Stimulated activated naive B cell treated with anti-CD40 and anti-IgM and Interleukin-4, amounts not matched to agents 10 μg/mL and 1 μg/mL and 100 μg/mL, for 72 hours (primary cell): ENCODE measurements around the gene KCNK4.
A peak's percentile ranks its signal among the peaks of the same experiment; 100 is the strongest.

ENCODE experiments used
- ATAC-seq, 2 donors: fragments of 150-1000 bp; cut with Tn5 transposase; replicated peaks; 2 replicates each; pipeline ENCODE4 v1.10.0; 2021; ENCODE audit warnings: moderate library complexity in 1 of 2
- DNase-seq: peaks from one replicate; pipeline ENCODE4 v3.0.0; 2021
- H3K27ac Mint-ChIP-seq: one replicate; pipeline ENCODE4 v1.8.0; 2022; ENCODE audit warnings: mild to moderate bottlenecking, mixed read lengths
- H3K27me3 Mint-ChIP-seq, 2 donors: one replicate each; pipeline ENCODE4 v1.8.0; 2022; ENCODE audit warnings: mixed read lengths in 2 of 2
- H3K36me3 Mint-ChIP-seq, 2 donors: one replicate each; pipeline ENCODE4 v1.8.0; 2022; ENCODE audit warnings: mixed read lengths in 2 of 2, mild to moderate bottlenecking in 1 of 2
- H3K4me1 Mint-ChIP-seq, 2 donors: one replicate each; pipeline ENCODE4 v1.8.0; 2022; ENCODE audit warnings: mixed read lengths in 2 of 2, mild to moderate bottlenecking in 1 of 2
- H3K4me3 Mint-ChIP-seq, 2 donors: one replicate each; pipeline ENCODE4 v1.8.0; 2022; ENCODE audit warnings: mild to moderate bottlenecking in 2 of 2, mixed read lengths in 2 of 2, moderate library complexity in 1 of 2
- H3K9me3 Mint-ChIP-seq, 2 donors: one replicate each; pipeline ENCODE4 v1.8.0; 2022; ENCODE audit warnings: mixed read lengths in 2 of 2, mild to moderate bottlenecking in 1 of 2

Gene KCNK4

GRCh38 chr11:64249563-64250414, 41.3 kb upstream of the KCNK4 start:
- Mint-ChIP-seq H3K36me3 (peaks cover 0 to 9% of the 10 kb centered on the region in 2 donors), H3K4me1 (peaks cover 23 to 62% of the 10 kb centered on the region in 2 donors), H3K27me3 (no peaks in the 10 kb centered on the region), H3K4me3 (peak overlapping the region in 1 of 2 donors; percentile 86), H3K27ac (peak overlapping the region; percentile 37), H3K9me3 (no peaks in the 10 kb centered on the region)
- ATAC-seq: no peak
- no peak for DNase-seq

GRCh38 chr11:64250415-64251015, 40.6 kb upstream of the KCNK4 start:
- peaks cover 23 to 55% of the 10 kb centered on the region in 2 donors for H3K4me1 Mint-ChIP-seq
- no peak overlapping the region for H3K27ac Mint-ChIP-seq
- DNase-seq (no peak), ATAC-seq (no peak)
- H3K9me3 Mint-ChIP-seq: no peaks in the 10 kb centered on the region
- peaks cover 0 to 12% of the 10 kb centered on the region in 2 donors for H3K36me3 Mint-ChIP-seq
- H3K4me3 Mint-ChIP-seq: peak overlapping the region; percentile 82 to 86
- H3K27me3 Mint-ChIP-seq: no peaks in the 10 kb centered on the region

DNA sequence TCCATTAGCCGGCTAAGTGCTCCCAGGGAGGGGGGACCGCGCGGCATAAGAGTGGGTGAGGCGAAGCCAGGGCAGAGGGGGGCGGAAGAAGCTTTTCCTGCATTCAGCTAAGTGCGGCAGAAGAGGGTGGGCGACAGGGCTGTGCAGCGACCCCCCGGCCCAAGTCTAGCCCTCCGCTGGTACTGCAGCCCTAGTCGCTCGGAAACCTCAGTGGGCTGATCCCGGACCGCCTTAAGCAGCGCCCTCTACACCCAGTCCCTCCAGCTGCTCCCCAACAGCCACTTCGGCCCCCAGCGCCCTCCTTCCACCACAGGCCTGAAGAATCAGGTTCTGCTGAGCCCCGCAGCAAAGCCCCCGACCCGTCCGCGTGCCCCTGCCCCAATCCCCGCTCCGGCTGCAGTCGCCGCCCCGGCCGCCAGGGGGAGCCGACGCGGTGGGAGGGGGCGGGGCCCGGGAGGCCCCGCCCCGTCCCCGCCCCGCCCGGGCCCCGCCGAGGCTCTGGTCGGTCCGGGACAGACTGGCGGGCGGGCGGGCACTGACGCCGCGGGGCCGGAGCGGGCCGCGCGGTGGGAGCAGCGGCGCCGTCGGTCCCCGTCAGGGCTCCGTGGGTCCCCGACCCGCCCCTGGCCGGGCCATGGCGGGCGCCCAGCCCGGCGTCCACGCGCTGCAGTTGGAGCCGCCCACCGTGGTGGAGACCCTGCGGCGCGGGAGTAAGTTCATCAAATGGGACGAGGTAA, 39.9 kb upstream of the KCNK4 start, which contains the start of gene PLCB3:
PLCB3 (plus strand) TSS at position 515 of the 737 bp plus-strand sequence; CDS start at position 635, 120 bp downstream.
- H3K4me1 Mint-ChIP-seq: peaks cover 23 to 55% of the 10 kb centered on the region in 2 donors
- H3K27me3 Mint-ChIP-seq: no peaks in the 10 kb centered on the region
- DNase-seq: no peak
- no peaks in the 10 kb centered on the region for H3K9me3 Mint-ChIP-seq
- H3K36me3 Mint-ChIP-seq: peaks cover 1 to 7% of the 10 kb centered on the region in 2 donors
- H3K4me3 Mint-ChIP-seq: peak within 1 kb of the TSS; percentile 93 to 96
- peak; percentile 65 for ATAC-seq
- peak within 1 kb of the TSS; percentile 89 for H3K27ac Mint-ChIP-seq

DNA sequence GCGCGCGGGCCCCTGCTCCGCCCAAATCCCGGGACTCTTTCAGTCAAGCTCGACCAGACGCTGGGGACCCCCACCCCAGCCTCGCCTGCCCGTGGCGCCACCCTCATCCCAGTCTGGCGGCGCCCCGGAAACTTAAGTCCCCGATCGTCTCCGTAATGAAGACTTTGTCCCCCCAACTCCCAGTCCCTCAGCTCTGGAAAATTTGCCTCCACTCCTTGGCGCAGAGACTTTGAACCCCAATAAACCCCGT, 39.4 kb upstream of the KCNK4 start:
- Mint-ChIP-seq H3K36me3 (peaks cover 4 to 9% of the 10 kb centered on the region in 2 donors), H3K27ac (peak overlapping the region; percentile 89), H3K27me3 (no peaks in the 10 kb centered on the region), H3K4me3 (peak overlapping the region; percentile 93 to 96), H3K4me1 (peaks cover 23 to 55% of the 10 kb centered on the region in 2 donors), H3K9me3 (no peaks in the 10 kb centered on the region)
- no peak for DNase-seq
- ATAC-seq: no peak

DNA sequence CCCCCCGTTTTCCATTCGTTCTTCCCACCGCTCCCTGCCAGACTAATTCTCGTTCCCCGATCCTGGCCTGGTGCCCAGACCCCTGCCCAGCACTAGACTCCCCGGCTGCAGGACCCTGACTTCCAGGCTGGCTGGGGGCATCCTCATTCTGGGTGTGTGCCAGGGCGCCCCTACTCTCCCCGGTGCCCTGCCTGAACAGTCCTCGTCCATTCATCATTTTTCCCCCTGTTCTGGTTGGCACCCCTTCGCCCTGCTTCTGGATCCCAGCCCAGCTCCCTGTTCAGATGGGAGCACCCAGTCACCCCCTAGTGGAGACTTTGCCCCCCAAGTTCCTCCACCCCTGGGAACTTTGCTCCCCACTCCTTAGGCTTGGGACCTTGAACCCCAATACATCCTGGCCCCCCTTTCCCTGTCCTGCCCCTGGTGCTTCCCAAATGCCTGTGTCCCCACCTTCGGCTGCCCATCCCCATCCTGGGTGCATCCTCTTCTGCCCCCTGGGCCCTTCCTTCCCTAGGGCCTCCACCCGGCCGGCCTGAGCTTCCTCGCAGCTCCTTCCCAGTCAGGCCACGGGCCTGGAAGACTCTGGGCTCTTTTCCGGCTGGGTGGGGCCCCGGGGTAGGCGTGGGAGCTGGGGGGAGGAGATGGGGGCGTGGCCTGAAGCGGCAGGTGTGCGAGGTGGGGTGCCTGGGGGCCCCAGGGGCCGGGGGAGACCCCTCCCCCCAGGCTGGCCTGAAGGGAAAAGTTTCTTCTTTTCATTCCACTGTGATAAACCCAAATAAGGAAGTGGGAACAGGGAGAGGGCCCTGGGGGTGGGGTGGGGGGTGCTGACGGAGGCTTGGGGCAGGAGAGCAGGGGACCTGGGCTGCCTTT, 38.9 kb upstream of the KCNK4 start:
- no peaks in the 10 kb centered on the region for H3K9me3 Mint-ChIP-seq
- peak overlapping the region; percentile 89 for H3K27ac Mint-ChIP-seq
- ATAC-seq: no peak
- H3K4me3 Mint-ChIP-seq: peak overlapping the region; percentile 93 to 96
- peaks cover 20 to 49% of the 10 kb centered on the region in 2 donors for H3K4me1 Mint-ChIP-seq
- DNase-seq: no peak
- no peaks in the 10 kb centered on the region for H3K27me3 Mint-ChIP-seq
- H3K36me3 Mint-ChIP-seq: peaks cover 5 to 10% of the 10 kb centered on the region in 2 donors

DNA sequence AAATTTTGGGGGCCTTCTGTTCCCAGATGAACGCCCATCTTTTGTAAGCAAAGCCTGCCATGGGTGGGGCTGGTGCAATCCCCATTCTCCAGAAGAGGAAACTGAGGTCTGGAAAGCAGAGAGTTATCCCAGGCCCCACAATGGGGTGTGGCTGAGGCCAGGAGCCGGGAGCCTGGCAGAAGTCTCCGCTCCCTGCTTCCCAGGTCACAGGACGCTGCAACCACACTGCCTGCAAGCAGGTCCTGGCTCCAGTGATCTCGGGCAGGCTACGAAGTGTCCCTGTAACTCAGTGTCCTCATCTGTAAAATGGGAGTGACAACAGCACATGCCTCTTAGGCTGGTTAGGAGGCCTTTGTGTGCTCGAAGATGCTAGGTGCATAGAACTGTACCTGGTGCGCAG, 38.1 kb upstream of the KCNK4 start:
- Mint-ChIP-seq H3K27me3 (no peaks in the 10 kb centered on the region), H3K36me3 (peaks cover 11 to 17% of the 10 kb centered on the region in 2 donors), H3K27ac (peak overlapping the region; percentile 14)

GRCh38 chr11:64253481-64253880, 37.6 kb upstream of the KCNK4 start:
- Mint-ChIP-seq H3K4me3 (no peak overlapping the region), H3K36me3 (peaks cover 15 to 19% of the 10 kb centered on the region in 2 donors), H3K4me1 (peaks cover 16 to 41% of the 10 kb centered on the region in 2 donors), H3K27ac (peak overlapping the region; percentile 14), H3K27me3 (no peaks in the 10 kb centered on the region), H3K9me3 (no peaks in the 10 kb centered on the region)
- ATAC-seq: no peak
- no peak for DNase-seq

More for the DNA sequence above, 38.1 kb upstream of the KCNK4 start:
- Mint-ChIP-seq H3K4me1 (peaks cover 16 to 41% of the 10 kb centered on the region in 2 donors), H3K4me3 (no peak overlapping the region), H3K9me3 (no peaks in the 10 kb centered on the region)
- DNase-seq: no peak
- ATAC-seq: no peak

- H3K27me3 Mint-ChIP-seq: no peaks in the 10 kb centered on the region
- H3K4me1 Mint-ChIP-seq: peaks cover 18 to 38% of the 10 kb centered on the region in 2 donors
- DNase-seq: no peak
- H3K36me3 Mint-ChIP-seq: peaks cover 19 to 25% of the 10 kb centered on the region in 2 donors
- no peak overlapping the region for H3K4me3 Mint-ChIP-seq
- ATAC-seq: no peak
- no peaks in the 10 kb centered on the region for H3K9me3 Mint-ChIP-seq
- H3K27ac Mint-ChIP-seq: no peak overlapping the region
Measured at GRCh38 chr11:64254326-64254725, 36.8 kb upstream of the KCNK4 start.

- no peak overlapping the region for H3K4me3 Mint-ChIP-seq
- H3K4me1 Mint-ChIP-seq: peaks cover 28 to 45% of the 10 kb centered on the region in 2 donors
- DNase-seq (no peak), ATAC-seq (no peak)
- no peaks in the 10 kb centered on the region for H3K9me3 Mint-ChIP-seq
- H3K27me3 Mint-ChIP-seq: no peaks in the 10 kb centered on the region
- H3K36me3 Mint-ChIP-seq: peaks cover 29 to 36% of the 10 kb centered on the region in 2 donors
- H3K27ac Mint-ChIP-seq: no peak overlapping the region
Measured at GRCh38 chr11:64255135-64256128, 35.7 kb upstream of the KCNK4 start.

DNA sequence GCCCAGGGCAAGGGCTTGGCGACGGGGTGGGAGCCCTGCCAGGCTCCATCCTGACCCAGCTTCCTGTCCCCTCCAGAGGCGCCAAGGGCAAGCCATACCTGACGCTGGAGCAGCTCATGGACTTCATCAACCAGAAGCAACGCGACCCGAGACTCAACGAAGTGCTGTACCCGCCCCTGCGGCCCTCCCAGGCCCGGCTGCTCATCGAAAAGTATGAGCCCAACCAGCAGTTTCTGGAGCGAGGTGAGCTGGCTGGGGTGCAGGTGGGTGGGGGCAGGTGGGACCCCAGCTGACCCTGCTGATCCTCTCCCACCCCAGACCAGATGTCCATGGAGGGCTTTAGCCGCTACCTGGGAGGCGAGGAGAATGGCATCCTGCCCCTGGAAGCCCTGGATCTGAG, 34.8 kb upstream of the KCNK4 start:
- H3K27ac Mint-ChIP-seq: no peak overlapping the region
- ATAC-seq: no peak
- H3K9me3 Mint-ChIP-seq: no peaks in the 10 kb centered on the region

GRCh38 chr11:64258356-64258755, 32.7 kb upstream of the KCNK4 start:
- Mint-ChIP-seq H3K27me3 (no peaks in the 10 kb centered on the region), H3K4me1 (peaks cover 18 to 24% of the 10 kb centered on the region in 2 donors), H3K27ac (no peak overlapping the region), H3K4me3 (no peak overlapping the region), H3K36me3 (peaks cover 33 to 59% of the 10 kb centered on the region in 2 donors), H3K9me3 (no peaks in the 10 kb centered on the region)
- no peak for ATAC-seq
- no peak for DNase-seq

More for the DNA sequence above, 34.8 kb upstream of the KCNK4 start:
- H3K36me3 Mint-ChIP-seq: peaks cover 29 to 41% of the 10 kb centered on the region in 2 donors
- no peaks in the 10 kb centered on the region for H3K27me3 Mint-ChIP-seq
- H3K4me3 Mint-ChIP-seq: no peak overlapping the region
- DNase-seq: no peak
- peaks cover 26 to 37% of the 10 kb centered on the region in 2 donors for H3K4me1 Mint-ChIP-seq

GRCh38 chr11:64258946-64259532, 32.1 kb upstream of the KCNK4 start:
- Mint-ChIP-seq H3K4me1 (peaks cover 13 to 17% of the 10 kb centered on the region in 2 donors), H3K36me3 (peaks cover 35 to 61% of the 10 kb centered on the region in 2 donors), H3K27me3 (no peaks in the 10 kb centered on the region), H3K27ac (no peak overlapping the region), H3K4me3 (peak overlapping the region in 1 of 2 donors; percentile 40), H3K9me3 (no peaks in the 10 kb centered on the region)
- DNase-seq: no peak
- ATAC-seq: no peak
